Stimulated activated CD4-positive, alpha-beta T cell treated with anti-CD3 and anti-CD28 coated beads, Interleukin-12 subunit alpha, Interleukin-12 subunit beta, amount 100 ng/mL, for 24 hours (primary cell): ENCODE measurements around the gene PCP4.

ENCODE experiments used
- DNase-seq, 2 experiments: peaks; one replicate each; pipeline ENCODE4 v3.0.0-alpha.2; 2020; ENCODE audit warnings: low read depth in 2 of 2

PCP4 gene

DNA sequence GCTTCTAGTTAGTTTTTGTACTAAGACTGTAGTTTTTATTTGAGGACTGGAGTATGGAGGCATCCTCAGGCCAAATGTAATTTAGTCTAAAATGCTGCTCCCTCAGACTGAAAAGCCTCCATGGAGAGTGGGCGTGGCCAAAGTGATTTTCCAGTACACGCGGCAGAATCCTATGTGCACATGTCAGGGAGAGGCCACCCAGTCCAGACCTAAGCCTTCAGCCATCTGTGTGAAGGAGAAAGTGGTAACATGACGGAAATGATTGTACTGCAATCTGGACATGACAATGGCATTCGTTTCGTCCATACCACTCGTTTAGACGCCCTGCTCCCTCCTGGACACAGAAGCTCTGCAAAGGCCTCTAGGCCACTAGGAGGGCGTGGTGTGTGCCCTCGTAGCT is 56.2 kb downstream of the PCP4 start:
- DNase-seq = no peak

DNA sequence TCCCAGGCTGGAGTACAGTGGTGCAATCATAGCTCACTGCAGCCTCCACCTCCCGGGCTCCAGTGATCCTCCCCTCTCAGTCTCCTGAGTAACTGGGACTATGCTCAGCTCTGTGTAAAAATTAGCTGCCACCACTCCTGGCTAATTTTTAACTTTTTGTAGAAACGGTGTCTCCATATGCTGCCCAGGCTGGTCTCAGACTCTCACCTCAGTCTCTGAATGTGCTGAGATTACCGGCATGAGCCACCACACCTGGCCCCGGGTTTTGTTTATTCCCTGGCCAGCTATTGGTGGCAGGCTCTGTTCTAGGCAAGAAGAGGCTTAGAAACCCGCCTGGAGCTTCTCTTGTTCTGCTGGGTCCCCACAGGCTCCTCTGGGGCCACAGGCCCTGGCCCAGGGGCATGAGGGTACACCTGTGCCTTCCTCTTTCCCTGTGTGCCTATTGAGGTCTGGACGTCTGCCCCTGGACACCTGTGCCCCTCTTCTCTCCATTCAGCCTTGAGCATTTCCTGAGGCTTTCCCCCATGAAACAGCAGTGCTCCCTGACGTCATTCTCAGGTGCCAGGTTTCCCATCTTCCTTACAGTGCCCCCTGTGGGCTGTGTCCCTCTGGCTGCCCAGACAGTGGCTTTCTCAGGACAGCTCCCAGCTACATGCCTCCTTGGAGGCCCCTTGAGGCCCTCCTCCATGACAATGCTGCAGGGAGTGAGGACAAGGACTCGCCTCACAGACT is 57.5 kb downstream of the PCP4 start:
- no peak for DNase-seq

DNA sequence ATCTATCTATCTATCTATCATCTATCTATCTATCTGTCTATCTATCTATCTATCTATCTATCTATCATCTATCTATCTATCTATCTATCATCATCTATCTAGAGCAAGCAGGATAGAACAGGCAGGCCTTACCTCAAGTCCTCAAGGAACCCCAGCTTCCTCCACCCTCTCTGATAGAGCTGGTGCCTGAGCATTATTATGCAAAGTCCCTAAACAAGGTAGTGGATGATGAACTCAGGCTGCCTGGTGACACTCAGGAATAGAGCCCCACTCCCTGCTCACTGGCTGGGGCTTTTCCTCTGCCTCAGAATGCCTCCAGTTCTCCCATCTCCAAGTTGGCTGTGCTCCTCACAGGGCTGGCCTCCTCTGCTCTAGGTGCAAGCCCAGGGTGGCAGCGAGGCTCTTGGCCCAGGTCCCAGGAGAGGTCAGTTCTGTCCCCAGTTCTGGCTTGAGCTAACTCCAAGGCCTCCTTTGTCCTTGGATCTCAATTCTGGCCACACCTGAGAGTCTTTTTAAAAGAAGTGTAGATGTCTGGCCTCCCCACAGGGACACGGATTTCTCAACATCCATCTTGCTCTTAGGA is 60.2 kb downstream of the PCP4 start:
- DNase-seq = no peak

DNA sequence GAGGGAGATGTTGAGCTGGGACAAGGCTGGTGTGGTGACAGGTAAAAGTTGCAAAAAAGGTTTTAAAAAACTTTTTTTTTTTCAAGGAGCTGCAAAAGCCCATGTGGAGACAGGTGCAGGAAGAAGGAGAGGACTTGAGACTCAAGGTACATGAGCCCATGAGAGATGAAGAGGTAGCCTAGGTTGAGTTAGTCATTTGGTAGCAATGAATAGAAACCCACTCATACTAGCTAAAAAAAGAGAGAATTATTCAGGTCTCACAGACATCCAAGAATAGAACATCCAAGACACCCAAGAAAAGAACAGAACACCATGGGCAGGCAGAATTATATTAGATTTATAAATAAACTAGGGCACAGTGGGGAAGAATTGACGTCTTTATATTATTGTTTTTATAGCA is 65.1 kb downstream of the PCP4 start:
- no peak for DNase-seq

DNA sequence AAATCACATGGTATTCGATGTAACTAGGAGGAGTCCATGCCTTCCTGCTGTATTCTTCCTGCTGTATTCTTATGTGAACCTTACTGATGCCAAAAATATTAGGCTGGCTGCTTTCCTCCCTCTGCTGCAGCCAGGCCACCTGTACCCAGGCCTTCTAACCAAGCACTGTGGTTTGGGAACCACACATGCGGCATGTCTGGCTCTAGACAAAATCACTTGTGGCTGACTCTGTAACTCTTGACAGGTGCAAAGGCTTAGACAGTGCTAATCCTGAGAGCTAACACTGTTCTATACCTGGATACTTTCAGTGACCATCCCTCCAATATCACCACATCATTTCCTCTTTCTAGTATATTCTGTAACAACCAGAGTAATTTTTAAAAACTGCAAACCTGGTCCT is 67.7 kb downstream of the PCP4 start:
- no peak for DNase-seq

DNA sequence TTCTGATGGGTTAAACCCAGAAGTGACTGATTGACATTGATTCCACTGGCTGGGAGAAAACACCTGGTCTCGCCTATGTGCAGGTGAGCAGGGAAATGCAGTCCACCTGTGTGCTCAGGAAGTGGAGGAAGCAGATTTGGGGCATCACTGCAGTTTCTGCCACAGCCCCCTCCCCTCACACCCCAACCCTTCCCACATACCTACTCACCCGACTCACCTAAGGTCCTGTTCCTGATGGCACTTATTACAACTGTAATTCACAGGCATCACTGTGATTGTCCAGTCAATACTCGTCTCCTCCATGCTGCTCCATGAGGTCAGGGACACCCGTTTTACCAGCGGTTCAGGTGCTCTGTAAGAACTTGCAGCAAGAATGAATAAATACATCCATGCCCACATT is 68.5 kb downstream of the PCP4 start:
- no peak for DNase-seq

DNA sequence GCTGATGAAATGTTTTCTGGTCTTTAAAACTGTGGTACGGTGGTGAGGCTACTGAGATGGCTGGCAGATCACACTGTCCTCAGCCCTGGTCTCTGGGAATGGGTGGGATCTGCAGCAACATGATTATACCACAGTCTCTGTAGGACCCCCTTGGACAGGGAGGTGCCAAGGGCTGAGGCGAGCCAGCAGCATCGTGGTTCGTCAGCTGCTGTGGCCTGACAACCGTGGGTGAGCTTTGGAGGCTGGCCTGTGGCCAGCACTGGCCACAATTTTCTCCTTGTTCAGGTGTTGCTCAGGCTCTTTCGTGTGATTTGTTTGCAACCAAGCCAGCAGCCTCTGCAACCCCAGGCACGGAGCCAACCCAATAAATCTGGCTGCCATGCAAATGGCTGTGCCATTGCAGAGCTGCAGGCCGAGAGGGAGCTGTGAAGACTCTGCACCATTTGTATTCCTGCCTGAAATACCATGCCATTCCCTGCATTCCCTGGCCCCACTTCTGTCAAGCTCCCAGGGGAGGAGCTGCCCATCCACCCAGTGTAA is 70.9 kb downstream of the PCP4 start:
- no peak for DNase-seq

DNA sequence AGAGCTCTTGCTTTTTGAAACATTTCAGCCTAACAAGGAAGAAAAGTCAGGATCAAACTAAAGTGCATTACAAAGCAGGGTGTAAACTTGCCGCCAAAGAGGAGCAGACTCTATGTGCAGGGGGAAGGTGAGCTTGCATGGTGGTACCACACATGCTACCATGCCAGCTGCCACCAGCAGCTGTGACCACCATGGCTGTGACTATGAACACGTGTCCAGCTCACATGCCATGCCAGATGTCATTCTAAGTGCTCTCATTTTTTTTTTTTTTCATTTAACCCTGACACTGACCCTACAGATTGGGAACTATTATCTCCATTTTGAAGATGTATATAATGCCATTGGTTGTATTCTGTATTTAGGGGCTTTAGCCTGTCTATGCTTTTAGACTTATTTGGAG is 79.0 kb downstream of the PCP4 start:
- DNase-seq = no peak

DNA sequence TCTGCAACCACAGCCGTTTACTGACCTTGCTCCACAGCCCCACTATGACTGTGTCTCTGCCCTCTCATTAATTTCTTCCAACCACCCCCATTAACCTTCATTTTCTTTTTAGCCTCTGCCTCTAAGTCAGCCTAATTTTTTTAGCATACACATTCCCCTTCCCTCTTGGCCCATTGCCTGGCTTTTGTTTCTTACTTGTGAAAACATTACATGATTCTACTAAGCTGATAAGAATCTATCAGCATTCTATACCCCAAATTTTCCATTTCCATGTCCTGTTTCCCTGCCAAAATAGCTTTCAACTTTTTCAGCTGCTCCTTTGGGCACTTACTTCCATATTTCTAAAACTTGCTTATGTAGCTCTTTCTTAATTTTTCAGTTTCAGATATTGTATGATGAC is 79.8 kb downstream of the PCP4 start:
- no peak for DNase-seq

DNA sequence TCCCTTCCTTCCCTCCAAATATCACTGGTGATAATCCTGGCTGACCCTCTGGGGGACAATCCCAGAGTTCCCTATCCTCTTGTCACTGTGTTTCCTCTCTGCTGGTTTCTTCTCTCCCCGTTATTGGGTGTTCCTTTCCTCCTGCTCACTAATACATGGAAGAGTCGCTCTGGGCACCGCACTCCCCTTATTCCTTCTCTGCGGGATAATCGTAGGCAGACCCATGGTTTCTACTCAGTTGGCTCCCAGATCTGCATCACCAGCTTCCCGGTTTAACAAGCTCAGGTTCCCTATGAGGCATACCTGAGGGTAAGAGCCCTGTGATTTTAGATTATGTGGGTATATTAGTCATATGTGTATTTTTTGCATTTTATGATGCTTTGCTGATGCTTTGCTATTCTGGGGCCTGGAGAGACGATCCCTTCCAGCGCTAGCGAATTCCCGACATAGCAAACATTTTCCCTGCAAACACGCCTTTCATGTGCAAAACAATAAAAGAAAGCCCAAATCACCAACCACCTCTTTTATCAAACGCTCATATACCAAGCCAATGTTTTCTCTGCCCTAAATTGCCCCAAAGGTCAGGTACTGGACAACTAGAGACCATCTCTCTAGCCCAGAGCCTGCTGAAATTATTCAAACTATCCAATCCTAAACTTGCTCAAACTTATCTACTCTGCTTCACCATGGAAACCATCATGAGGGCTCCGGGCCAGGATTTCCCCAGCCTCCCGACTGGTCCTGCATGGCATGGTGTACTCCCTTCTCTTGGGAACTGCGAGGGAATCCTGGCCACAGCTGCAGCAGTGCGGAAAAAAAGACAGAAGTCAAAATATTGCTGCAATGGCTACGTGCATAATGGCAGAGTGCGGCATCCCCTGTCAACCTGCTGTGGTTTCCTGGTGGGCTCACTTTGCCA is 84.2 kb downstream of the PCP4 start:
- no peak for DNase-seq

DNA sequence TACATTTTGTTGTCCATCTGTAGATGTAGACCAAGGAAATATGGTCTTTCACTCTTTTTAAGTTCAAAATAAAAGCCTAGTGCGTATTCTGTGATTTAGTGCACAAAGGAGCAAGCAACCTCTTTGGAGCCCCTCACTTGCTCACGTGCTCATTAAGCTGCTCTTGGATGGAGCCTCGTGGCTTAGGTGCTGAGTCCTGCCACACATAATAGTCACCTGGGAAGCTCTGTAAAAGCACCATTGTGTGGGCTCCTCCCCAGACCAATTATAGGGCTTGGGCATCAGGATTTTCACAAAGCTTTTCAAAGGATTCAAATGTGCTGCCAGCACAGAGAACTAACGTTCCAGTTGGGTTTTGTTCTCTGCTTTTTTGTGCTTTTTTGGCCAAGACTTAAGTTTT is 85.0 kb downstream of the PCP4 start:
- DNase-seq = no peak

DNA sequence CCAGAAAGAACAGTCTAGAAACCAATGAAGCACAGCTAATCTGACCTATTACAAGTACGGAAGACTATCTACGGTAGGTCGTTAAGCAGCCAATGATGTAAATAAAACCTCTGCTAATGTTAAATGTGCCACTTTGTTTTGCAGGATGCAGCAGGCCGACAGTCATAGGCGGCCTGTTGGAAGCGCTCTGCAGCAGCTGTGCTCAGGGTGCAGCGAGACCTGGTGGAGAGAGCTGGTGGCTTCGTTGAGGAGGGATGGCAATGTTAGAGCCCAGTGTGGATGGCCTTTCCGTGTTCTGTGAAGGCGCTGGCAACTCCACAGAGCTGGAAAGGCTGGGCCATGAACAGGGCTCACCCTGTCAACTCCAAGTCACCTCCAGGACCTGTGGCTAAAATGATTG is 87.3 kb downstream of the PCP4 start:
- no peak for DNase-seq

DNA sequence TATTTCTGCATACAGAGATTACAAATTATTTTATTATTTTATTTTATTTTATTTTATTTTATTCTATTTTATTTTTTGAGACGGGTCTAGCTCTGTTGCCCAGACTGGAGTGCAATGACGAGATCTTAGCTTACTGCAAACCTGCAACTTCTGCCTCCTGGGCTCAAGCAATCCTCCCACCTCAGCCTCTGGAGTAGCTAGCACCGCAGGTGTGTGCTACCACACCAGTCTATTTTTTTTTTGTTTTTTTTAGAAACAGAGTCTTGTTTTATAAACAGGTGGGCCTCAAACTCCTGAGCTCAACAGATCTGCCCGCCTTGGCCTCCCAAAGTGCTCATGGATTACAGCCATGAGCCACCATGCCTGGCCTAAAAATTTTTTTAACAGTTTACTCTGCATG is 88.1 kb downstream of the PCP4 start:
- no peak for DNase-seq

DNA sequence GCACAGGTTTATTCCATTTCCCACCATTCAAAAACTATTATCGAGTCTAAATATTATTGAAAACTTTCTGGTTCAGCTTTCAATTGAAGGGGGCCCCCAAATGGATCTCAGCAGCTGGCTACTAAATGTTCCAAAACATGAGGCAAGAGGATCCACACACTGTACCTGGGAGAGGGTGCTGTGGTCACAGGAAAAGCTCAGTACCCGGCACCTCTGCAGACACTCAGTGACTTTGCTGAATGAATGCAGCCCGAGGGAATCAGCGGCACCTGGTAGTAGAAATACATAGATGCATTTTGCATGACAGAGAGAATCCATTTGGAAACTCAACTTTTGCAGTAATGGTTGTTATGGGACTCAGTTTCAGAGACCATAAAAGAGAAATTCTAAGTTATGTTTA is 89.3 kb downstream of the PCP4 start:
- no peak for DNase-seq

DNA sequence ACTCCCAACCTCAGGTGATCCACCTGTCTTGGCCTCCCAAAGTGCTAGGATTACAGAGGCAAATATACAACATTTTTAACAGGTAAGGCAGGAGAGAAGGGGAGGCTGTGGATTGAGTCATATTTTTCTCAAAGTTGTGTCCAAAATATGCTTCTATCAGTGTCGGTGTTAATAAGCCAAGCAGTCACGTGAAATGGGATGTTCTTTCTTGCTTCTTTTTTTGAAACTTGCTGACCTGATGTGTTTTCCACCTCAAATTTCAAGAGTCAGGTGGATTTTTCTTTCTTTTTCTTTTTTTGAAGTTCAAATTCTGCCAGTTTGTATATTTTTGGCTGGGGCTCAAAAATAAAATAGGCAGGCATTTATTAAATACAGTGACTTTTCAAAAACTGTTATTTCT is 91.5 kb downstream of the PCP4 start:
- no peak for DNase-seq

DNA sequence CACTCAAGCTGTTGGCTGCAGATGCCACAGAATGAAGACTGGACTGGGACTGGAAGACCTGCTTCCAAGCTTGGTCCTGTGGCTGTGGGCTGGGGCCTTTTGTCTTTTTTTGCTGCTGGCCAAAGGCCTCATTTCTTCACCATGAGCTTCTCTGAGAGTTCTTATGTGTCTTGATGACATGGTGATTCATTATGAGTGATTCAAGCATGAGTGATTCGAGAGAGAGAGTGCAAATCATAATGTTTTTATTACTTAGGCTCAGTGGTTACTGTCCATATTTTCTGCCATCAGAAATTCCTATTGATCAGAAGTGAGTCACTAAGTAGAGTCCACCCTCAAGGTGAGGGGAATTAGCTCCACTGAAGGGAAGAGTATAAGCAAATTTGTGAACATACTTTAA is 94.0 kb downstream of the PCP4 start:
- no peak for DNase-seq

DNA sequence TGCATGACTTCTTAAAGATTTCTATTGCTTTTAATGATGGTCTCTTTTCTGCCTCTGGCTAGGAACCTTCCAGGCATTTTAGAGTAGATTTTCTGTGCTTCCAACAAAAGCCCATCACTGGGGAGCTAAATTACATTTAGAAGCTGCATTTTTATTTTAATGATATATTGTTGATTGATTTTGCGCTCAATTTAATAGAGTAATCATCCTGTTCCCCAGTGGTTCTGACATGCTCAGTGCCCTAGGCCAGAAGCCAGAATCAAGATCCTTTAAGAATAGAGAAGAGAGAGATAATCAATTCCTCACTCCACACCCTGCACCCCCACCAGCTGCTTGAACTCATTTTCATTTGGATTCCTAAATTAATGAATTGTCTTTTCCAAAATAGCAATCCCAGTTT is 97.8 kb downstream of the PCP4 start:
- no peak for DNase-seq

DNA sequence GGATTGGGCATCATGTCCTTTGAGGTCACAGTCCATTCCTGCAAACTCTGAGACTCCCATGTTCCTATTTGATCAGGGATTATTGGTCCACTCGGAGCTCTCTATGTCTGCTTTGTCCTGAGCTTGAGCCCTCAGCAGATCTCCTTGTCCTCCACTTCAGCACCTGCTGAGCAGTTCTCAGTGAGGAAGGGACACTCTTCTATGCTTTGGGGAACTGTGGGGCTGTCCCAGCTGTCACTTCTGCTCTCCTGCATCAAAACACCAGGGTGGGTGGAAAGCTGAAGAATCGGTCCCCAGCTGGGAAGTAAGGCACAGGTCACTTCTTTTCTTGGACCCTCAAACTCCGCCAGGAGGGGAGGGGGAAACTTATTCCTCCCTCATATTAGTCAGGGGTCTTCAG is 99.5 kb downstream of the PCP4 start:
- no peak for DNase-seq

DNA sequence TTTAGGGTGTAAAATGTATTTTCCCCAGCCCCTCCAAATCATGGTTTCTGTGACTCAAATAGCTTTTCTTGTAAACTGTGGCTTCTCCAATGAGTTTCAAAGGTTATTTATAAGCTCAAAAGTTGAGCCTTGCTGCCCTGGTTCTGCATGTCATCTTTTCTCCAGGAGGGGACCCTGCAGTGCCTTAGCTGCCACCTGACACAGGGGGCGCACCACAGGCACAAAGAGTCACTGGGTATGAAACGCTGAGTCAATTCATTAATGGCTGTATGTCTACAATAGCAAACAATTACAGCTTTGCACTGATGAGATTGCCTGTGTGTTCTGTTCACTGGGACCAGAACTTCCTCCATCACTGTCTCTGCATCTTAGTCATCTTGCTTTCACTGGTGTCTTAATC is 100.8 kb downstream of the PCP4 start:
- no peak for DNase-seq

DNA sequence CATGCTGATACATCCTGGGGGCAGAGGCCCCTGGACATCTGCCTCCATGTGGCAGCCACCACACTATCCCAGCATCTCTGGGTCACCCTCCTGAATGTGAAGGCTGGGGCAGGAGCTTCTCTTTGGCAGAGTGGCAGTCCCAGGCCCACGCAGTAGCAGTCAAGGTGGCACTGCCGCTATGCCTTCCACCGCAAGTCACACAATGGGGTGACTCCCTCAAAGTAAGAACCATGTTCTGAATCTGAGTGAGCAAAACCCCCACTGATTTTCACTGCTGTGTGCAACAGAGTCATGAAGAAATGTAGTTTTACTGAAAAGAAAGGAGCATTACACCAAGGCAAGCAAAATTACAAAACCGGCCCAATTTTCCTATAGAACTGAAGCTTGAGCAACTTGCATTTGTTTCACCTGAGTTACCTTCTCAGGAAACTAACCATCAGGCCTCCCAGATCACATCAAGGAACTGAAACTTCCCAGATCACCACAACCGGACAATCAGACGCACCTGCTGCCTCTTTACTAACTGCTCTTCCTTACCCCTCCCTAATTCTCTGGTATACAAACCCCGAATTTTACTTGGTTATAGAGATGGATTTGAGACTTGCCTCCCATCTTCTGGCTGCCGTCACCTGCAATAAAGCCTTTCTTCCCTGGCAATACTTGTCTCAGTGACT is 102.6 kb downstream of the PCP4 start:
- no peak for DNase-seq

DNA sequence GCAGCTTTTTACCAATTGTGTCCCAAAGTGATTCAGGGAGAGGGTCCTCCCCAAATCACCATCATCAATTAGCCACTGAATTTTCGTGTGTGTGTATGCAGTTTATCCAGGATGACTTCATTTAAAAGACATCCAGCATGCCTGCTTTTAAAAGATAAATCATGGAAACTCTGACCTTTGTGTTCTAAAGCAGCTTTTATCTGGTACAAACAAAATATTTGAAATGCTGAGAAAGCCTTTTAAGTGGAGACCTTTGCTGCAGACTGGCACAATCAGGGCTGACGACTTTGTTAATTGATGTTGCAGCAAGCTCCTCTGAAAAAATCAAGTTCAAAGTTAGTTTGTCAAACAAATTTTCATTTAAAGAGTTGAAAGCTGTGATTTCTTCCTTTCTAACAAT is 104.7 kb downstream of the PCP4 start:
- DNase-seq = no peak

DNA sequence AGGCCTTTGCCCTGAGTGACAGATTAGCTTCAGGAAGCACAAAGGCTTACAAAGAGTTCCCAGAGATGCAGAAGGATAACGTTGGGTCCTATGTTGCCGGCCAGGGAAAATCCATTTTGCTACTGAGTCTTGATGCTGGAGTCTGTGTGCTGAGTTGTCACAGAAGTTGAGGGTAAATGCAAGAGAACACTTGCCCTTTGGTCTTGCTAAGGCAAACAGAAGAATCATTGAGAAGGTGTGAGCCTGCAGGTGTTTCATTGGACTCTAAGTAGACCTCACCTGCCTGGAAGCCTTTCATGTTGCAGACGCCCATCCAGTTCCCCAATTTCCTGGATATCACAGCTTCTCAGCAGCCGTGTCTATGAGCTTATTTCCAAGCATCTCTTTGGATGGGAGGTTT is 105.2 kb downstream of the PCP4 start:
- DNase-seq = no peak
